Skeletal muscle tissue (tissue), 1 donor: ENCODE data around the gene PHF5A. TPM values are rescaled to one million over a fixed set of nuclear protein-coding genes. Genes with fewer than 3 reads are reported as not detected.

Experiments
- total RNA-seq: library from RNA; depleted of rRNA; stranded (reverse); fragments of >200 nt; gene quantifications from one replicate; pipeline ENCODE4 v1.2.3, GENCODE V29; 2014

Gene PHF5A
- total RNA-seq, 1 donor from 2014 or later: 43.8 TPM

Other genes starting within 250 kb of the PHF5A start
- gene CHADL, start 227.8 kb downstream of the PHF5A start, total RNA-seq: 2.1 TPM
- gene RANGAP1, start 182.5 kb downstream of the PHF5A start, total RNA-seq: 10.4 TPM
- gene ZC3H7B, start 167.2 kb downstream of the PHF5A start, total RNA-seq: 20.4 TPM
- gene TEF, start 86.8 kb downstream of the PHF5A start, total RNA-seq: 12.5 TPM
- 15.1 TPM for gene TOB2, start 21.9 kb downstream of the PHF5A start, total RNA-seq
- gene ACO2, start 425 bp upstream of the PHF5A start, total RNA-seq: 110 TPM
- gene POLR3H, start 75.8 kb upstream of the PHF5A start, total RNA-seq: 12.0 TPM
- 0.52 TPM for gene CSDC2, start 92.3 kb upstream of the PHF5A start, total RNA-seq
- gene PMM1, start 121.1 kb upstream of the PHF5A start, total RNA-seq: 10.4 TPM
- 5.7 TPM for gene DESI1, start 152.4 kb upstream of the PHF5A start, total RNA-seq
- gene XRCC6, start 152.6 kb upstream of the PHF5A start, total RNA-seq: 287 TPM
- gene SNU13, start 220.2 kb upstream of the PHF5A start, total RNA-seq: 57.4 TPM
- gene MEI1, start 230.8 kb upstream of the PHF5A start, total RNA-seq: 3.1 TPM